ENCODE measurements around the gene NDUFB8.

The NDUFB8 gene

GRCh38 chr10:100535715-100536353 is 6.2 kb upstream of the NDUFB8 start, which contains the start of gene HIF1AN:
Gene HIF1AN (plus strand): TSS chr10:100535943. CDS start chr10:100535959, 16 bp downstream.
- DNase-seq: peak; percentile 76 to 96 (median 84)

GRCh38 chr10:100535338-100535714 is 5.7 kb upstream of the NDUFB8 start:
- no peak for DNase-seq

DNA sequence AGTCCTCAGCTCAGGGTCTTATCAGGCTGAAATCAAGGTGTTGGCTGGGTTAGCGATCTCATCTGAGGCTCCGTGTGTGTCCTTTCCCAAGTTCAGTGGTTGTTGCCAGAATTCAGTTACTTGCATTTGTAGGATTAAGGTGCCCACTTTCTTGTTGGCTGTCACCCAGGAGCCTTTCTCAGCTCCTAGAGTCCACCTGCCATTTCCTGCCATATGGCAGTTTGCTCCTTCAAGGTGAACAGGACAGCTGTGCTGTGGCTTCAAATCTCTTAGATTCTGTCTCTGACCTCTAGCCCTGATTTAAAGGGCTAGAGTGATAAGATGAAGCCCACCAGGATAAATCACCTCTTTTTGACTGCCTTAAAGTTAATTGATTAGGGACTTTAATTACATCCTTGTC is 5.1 kb upstream of the NDUFB8 start:
- DNase-seq: no peak

DNA sequence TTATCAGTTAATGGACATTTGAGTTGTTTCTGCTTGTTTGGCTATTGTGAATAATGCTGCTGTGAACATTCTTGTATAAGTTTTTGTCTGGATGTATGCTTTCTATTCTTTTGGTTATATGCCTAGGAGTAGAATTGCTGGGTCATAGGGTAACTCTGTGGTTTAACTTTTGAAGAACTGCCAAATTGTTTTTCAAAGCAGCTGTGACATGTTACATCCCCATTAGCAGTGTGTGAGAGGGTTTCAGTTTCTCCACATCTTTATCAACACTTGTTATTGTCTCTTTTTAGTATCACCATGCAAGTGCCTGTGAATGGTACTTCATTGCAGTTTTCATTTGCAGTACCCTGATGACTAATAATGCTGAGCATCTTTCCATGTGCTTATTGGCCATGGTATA is 2.1 kb upstream of the NDUFB8 start:
- peak in 1 of 5 donors; percentile 51 for DNase-seq

GRCh38 chr10:100528921-100529474 is 673 bp downstream of the NDUFB8 start:
- no peak for DNase-seq

- peak in 1 of 5 donors; percentile 53 for DNase-seq
These were observed 1.4 kb downstream of the NDUFB8 start for GRCh38 chr10:100528123-100528886.

DNA sequence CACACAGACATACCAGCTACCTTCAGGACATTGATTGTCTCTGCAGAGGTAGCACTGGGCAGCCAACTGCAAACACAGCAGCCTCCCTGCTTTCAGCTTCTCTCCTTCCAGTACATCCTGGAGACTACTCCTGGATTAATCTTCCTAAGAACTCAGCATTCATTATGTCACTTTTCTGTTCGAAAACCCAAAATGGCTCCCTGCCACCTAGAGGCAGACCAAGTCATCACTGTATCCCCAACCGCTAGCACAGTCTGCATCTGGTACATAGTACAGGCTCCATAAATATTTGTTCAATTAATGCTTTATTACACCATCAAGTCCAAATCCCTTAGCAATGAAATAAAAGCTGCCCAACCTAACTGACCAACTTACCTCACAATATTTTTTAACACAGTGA is 5.0 kb downstream of the NDUFB8 start:
- no peak for DNase-seq

DNA sequence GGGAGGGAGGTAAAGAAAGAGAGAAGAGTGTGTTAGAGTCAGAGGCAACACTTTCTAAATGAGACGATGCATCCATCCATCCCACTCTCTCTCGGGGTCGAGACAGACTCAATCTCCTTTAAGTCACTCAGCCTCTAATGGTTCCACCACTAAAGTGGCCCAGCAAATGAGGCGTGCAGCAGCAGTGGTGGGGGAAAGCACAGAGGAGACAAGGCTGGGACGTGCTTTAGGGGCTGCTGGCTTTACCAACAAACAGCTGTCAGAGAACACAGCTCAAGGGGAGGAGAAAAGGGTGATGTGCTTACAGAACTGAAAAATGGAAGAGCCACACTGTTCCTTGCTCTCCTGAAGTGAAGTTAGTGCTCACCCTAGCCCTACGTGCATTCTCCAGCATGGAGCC is 5.5 kb downstream of the NDUFB8 start:
- no peak for DNase-seq

DNA sequence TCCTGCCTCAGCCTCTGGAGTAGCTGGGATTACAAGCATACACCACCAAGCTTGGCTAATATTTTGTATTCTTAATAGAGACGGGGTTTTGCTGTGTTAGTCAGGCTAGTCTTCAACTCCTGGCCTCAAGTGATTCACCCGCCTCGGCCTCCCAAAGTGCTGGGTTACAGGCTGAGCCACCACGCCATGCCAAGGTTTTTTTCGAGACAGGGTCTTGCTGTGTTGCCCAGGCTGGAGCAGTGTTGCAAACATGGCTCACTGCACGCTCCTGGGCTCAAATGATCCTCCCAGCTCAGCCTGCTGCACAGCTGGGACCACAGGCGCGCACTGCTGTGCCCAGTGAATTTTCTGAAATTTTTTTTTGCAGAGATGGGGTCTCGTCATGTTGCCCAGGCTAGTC is 6.7 kb downstream of the NDUFB8 start:
- DNase-seq: no peak

GRCh38 chr10:100522107-100522801 is 7.4 kb downstream of the NDUFB8 start:
- DNase-seq: no peak

- DNase-seq: no peak
These were observed 8.9 kb downstream of the NDUFB8 start for GRCh38 chr10:100520811-100521210.

DNA sequence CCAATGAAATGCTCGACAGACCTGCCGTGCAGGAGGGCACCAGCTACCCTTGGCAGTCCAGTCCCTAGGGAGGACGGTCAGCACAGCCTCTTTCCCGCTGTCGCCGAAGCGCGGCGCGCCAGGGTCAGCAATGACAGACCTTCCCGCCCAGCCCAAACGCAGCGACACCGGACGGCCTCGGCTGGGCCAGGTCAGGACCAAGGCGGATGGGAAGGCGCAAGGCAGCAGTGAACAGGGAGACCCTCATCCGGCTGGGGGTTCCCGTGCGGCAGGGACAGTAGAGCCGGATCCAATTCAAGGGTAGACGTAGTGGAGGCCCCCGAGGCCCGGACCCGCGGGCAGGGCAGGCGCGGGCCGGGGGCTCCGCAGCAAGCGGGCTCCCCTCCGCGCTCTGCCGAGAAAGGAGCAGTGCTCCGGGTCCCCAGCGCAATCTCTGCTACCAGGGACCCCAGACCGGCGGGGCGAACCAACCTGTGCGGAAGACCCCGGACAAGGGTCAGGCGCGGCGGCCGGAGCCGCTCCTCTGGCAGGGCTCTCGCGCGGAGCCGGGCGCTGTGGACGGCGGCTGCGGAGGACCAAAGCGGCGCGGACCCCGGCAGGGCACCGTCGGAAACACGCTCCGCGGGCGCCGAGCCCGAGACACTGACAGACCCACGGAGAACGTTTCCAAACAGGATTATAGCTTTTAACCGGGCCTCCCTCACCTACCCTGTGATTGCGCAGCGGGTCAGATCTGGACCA is 10.2 kb downstream of the NDUFB8 start, which contains the start of gene SEC31B:
SEC31B (minus strand) TSS at position 551 of the 741 bp plus-strand sequence. CDS start 2,909 bp downstream, outside the sequence.
- no peak for DNase-seq

- DNase-seq: peak in 4 of 5 donors; percentile 31 to 69 (median 45)
These were observed 10.9 kb downstream of the NDUFB8 start for GRCh38 chr10:100518761-100519241.

DNA sequence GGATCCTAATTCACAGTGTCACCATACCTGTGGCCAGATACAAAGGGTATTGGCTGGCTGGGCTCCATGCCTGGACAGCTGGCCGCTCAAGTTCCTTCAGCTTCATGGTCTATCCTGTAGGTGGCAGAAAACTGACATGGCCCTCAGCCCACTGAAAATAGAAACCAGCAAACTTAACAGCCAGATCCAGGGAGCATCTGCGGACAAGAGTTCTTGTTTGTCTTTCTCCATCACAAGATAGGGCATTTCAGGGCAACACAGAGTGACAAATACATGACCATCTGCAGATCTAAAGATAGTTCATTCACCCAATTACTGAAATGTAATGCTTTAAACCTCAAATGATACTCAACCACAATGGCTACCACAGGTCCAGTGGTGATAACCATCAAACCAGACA is 12.8 kb downstream of the NDUFB8 start:
- no peak for DNase-seq

GRCh38 chr10:100515612-100516011 is 14.1 kb downstream of the NDUFB8 start:
- DNase-seq: no peak

DNA sequence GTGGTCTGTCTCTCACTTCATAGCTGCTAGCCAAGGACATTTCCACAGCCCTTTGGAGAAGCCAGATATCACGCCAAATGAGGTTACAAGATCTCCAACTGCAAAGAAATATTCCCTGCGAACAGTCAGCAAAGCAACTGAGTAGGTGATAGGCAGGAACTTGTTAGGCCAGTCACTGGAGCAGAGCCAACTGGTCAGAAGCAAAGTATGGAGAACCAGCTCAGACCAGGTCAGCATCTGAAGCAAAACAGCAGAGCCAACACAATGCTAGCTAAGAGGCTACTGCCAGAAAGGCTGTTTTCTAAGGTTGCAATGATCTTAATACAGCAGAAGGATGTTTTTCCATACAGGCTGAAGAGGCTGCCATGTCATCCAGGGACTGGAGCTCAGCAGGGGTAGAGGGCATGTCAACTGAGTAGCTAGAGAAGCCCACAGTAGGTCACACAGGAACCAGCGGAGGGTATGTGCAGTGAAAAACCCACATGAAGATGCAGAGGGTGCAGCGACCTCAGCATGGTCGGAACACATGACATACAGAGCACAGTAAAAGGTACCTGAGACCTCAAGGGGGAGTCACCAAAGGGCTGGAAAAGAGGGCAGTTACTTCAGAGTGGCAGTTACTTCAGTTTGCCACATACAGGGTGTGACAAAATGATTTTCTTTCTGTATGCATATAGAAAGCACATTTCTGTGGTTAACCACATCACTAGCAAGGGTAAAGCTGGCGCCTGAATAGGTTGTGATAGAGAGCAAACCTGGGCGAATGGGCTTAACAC is 18.9 kb downstream of the NDUFB8 start:
- DNase-seq: peak in 4 of 5 donors; percentile 40 to 97 (median 45)

DNA sequence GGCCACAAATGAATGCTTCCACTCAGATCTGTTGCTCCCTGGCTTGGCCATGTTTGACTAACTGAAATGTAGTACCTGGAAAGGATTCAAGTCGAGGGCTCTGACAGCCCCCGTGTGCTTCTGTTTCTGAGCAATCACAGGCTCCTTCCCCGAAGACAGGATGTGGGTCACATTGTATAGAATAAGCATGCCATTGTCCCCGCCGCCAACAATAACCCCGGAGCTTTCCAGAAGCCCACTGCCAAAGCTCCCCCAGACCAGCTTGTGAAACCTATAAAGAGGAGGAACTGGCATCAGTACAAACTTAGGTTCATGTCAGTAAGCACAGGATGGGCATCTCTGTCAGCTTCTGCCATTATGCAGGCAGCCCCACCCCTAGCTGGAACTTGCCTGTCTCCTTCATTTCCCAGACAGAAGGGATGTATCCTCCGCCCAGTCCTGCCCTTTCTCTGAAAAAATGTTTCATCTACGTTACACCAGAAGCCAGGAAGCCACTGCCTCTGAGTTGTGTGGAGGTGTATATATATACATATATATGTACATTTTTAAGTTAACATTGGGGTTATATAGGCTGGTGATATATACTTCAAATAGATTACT is 20.3 kb downstream of the NDUFB8 start:
- peak in 1 of 5 donors; percentile 94 for DNase-seq

DNA sequence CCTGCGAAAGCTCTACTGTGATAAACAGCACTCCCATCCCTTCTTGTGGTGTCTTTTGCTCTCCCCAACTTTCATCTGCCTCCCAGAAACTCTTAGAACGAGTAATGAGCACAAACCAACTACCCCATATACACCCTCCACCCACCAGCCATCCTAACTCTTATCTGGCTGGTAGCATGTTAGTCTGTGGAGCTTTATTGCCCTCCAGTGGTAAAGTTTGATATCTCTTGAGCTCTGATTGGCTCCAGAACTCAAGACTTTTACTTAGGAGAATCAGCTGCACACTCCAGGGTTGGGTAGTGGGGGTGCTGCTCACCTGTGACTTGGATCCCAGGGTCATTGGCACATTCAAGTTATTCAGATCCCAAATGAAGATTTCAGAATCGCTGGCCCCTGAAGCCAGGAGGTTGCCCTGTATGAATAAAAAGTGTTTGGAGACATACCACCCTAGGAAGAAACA is 20.9 kb downstream of the NDUFB8 start:
- peak in 2 of 5 donors; percentile 27 to 89 for DNase-seq

- DNase-seq: no peak
These were observed 21.4 kb downstream of the NDUFB8 start for GRCh38 chr10:100508266-100508665.

DNA sequence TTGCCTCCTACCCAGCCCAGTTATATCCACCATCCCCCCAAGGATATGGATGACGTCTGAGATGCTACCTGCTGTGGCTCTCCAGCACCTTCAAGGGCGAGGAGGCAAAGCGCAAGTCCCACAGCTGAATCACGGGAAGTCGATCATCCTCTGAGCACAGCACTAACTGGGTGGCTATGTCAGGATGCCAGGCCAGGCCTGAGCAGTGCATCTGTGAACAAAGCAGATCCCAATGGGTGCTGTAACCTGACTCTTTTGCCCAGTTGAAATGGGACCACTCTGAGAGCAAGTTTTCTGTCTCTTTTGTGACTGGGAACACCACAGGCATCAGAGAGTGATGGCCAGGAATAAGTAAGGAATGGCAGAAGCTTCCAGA is 22.3 kb downstream of the NDUFB8 start:
- peak in 1 of 5 donors; percentile 24 for DNase-seq

All from T-helper 1 cell (primary cell).